Activated CD4-positive, CD25-positive, alpha-beta regulatory T cell treated with anti-CD3 and anti-CD28 coated beads, Interleukin-2, amount 50 U/mL, for 16 hours (primary cell): Measurements from ENCODE around the gene SARNP.

Experiments
- DNase-seq: peaks from one replicate; pipeline ENCODE4 v3.0.0-alpha.2; 2020; ENCODE audit warnings: low read depth, low spot score

SARNP gene

GRCh38 chr12:55724940-55725309 is 92.6 kb downstream of the SARNP start:
- no peak for DNase-seq

DNA sequence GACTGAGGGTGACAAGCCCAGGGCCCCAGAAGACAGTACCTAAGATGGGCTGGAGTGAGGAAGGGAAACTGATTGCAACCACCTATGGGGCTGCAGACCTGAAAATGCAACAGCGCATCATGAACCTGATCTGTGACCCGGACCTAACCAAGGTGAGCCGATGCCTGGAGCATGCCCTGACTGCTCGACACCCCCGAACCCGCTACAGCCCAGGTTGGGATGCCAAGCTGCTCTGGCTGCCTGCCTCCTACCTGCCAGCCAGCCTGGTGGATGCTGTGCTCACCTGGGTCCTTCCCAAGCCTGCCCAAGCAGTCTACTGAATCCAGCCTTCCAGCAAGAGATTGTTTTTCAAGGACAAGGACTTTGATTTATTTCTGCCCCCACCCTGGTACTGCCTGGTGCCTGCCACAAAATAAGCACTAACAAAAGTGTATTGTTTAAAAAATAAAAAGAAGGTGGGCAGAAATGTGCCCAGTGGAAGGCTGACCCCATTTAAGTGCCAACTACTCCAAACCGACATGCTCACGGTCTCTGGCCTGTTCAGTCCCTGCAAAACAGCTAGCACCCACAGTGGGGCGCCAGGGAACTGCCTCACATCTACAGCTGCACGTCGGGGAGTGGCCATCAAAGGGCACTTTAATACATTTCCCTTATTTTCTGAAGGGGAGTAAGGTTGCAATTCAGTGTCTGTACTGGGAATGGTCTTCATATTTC is 93.1 kb downstream of the SARNP start:
- no peak for DNase-seq

GRCh38 chr12:55723516-55724225 is 93.9 kb downstream of the SARNP start:
- no peak for DNase-seq

GRCh38 chr12:55722948-55723347 is 94.6 kb downstream of the SARNP start:
- no peak for DNase-seq

DNA sequence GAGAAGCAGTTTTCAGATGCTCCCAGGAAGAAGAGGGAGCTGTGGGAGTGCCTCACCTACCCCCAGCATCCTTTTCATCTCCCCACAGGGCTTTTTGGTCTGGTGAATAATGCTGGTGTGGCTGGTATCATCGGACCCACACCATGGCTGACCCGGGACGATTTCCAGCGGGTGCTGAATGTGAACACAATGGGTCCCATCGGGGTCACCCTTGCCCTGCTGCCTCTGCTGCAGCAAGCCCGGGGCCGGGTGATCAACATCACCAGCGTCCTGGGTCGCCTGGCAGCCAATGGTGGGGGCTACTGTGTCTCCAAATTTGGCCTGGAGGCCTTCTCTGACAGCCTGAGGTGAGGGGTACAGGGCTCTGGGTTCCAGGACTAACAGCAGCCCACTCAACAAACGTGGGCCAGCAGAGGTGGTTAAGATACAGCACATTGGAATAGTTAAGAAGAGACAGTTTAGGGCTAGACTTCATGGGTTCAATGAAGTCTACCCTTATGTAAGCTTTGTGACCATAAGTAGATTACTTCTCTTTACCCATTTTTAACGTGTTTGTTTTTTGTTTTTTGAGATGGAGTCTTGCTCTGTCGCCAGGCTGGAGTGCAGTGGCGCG is 95.8 kb downstream of the SARNP start:
- no peak for DNase-seq

DNA sequence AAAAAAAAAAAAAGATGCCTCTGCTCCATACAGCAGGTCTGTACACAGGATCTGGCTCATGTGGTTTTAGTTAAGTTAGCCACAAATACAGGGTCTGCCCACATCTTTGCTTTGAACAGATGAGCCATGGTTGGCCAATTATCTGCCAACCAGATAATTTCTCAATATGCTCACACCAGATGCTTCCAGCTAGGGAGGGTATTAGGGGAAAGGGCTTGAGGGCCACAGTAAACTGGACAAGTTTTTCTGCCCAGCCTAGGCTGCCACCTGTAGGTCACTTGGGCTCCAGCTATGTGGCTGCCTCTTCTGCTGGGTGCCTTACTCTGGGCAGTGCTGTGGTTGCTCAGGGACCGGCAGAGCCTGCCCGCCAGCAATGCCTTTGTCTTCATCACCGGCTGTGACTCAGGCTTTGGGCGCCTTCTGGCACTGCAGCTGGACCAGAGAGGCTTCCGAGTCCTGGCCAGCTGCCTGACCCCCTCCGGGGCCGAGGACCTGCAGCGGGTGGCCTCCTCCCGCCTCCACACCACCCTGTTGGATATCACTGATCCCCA is 96.6 kb downstream of the SARNP start:
- no peak for DNase-seq

DNA sequence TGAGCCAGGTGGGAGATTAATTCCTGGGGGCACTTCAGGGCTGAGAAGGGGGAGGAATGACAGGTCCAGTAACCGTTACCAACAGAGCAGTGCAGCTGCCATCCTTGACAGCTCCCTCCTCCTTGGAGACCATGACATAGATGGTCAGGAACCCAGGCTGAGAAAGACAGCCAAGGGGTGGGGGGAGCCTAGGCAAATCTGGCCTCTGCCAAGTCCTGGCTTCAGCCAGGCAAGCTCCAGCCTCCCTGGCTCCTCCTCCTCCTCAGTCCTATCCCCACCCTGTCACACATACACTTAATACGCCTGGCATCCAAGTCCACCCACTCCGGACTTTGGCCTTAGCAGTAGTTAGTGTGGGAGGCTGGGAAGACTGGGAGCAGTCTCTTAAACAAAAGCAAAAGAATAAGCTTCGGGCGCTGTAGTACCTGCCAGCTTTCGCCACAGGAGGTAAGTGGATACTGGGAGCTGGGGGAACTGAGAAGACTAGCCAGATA is 97.4 kb downstream of the SARNP start, which contains the start of gene RDH5:
Gene RDH5, plus strand, starts transcription at position 323 of the 494 bp plus-strand sequence. CDS start 792 bp downstream, outside the sequence.
- no peak for DNase-seq

GRCh38 chr12:55719371-55719770 is 98.2 kb downstream of the SARNP start:
- no peak for DNase-seq

- DNase-seq = no peak
These were observed 98.8 kb downstream of the SARNP start for GRCh38 chr12:55718624-55719275.

GRCh38 chr12:55718015-55718414 is 99.5 kb downstream of the SARNP start:
- no peak for DNase-seq

GRCh38 chr12:55717011-55718007 is 100.2 kb downstream of the SARNP start:
- no peak for DNase-seq

- no peak for DNase-seq
These were observed 101.0 kb downstream of the SARNP start for GRCh38 chr12:55716582-55716957.

GRCh38 chr12:55715833-55716581 is 101.5 kb downstream of the SARNP start, which contains the start of gene BLOC1S1:
Gene BLOC1S1, plus strand, starts transcription at chr12:55716046. Its CDS starts 6 bp downstream, at chr12:55716052.
- peak; percentile 87 for DNase-seq

DNA sequence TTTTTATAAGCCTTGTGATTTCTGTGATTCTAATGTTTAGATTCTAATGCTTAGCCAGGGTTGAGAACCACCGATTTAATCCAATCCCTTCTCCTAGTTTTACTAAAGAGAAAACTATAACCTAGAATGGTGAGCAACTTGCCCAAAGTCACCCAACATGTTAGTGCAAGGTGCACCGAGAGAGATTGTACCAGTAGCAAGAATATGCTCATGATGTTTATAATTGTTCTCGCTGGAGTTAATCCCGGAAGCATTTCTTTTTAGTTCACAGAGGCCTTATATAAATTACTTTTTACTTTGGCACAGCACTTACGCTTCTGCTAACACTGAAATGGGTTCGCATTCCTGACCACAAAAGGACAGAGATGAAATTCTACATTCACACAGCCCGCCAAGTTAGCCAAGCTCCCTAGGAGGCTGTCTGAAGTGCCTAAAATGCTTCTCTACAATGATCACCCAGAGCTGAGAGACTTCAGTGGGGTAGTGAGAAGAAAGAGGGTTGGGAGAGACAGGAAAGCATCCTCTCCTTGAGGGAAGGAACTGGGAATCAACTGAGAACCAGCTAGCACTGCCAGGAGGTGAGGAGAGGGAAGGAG is 102.3 kb downstream of the SARNP start:
- DNase-seq = no peak

DNA sequence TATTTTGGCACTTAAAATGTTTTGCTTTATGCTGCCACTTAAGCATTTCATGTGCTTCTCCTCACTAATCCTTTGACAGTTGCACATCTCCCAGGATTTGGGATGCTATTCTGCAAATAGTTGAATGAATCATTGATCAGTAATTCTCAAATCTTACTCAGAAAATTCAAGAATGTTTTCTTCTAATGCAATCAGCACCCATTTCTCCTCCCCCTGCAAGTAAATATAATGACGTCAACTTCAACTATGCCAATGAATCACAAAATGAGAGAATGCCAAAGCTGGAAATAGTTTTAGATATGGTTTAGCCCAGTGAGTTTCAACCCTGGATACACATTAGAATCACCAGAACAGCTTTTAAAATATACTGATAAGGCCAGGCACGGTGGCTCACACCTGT is 103.8 kb downstream of the SARNP start:
- no peak for DNase-seq

- no peak for DNase-seq
These were observed 104.7 kb downstream of the SARNP start for GRCh38 chr12:55712700-55713415.

- no peak for DNase-seq
These were observed 105.6 kb downstream of the SARNP start for GRCh38 chr12:55711786-55712553.

GRCh38 chr12:55708695-55709233 is 108.8 kb downstream of the SARNP start:
- DNase-seq = no peak
